GM19324 (cell line): ENCODE results near the gene SMIM45.
A peak's percentile ranks its signal among the peaks of the same experiment; 100 is the strongest.

Experiments
- ATAC-seq: cut with Tn5 transposase; IDR thresholded peaks from one replicate; pipeline ENCODE4 v1.9.1; 2021; ENCODE audit warnings: mild to moderate bottlenecking, moderate library complexity; ENCODE audit not compliant: unreplicated experiment, low FRiP score

The SMIM45 gene

GRCh38 chr22:41915035-41915785 lies 36.7 kb upstream of the SMIM45 start, which contains the start of gene SHISA8:
Gene SHISA8 (minus strand): TSS chr22:41915074. CDS start chr22:41914667, 407 bp downstream.
- ATAC-seq = no peak

GRCh38 chr22:41915786-41916493 lies 36.0 kb upstream of the SMIM45 start:
- ATAC-seq = no peak

GRCh38 chr22:41916745-41917358 lies 35.1 kb upstream of the SMIM45 start:
- no peak for ATAC-seq

GRCh38 chr22:41917375-41917902 lies 34.5 kb upstream of the SMIM45 start:
- no peak for ATAC-seq

GRCh38 chr22:41917903-41918791 lies 33.8 kb upstream of the SMIM45 start:
- ATAC-seq = no peak

GRCh38 chr22:41919357-41920224 lies 32.4 kb upstream of the SMIM45 start:
- ATAC-seq = peak; percentile 56

- peak; percentile 14 for ATAC-seq
Measured at GRCh38 chr22:41920271-41920976, 31.5 kb upstream of the SMIM45 start.

GRCh38 chr22:41922328-41922727 lies 29.6 kb upstream of the SMIM45 start:
- no peak for ATAC-seq

- ATAC-seq = no peak
Measured at GRCh38 chr22:41922940-41923594, 28.9 kb upstream of the SMIM45 start.

- no peak for ATAC-seq
Measured at GRCh38 chr22:41923595-41924276, 28.2 kb upstream of the SMIM45 start.

- peak; percentile 38 for ATAC-seq
Measured at GRCh38 chr22:41925783-41926460, 26.0 kb upstream of the SMIM45 start.

- no peak for ATAC-seq
Measured at GRCh38 chr22:41927813-41928212, 24.1 kb upstream of the SMIM45 start.

- ATAC-seq = no peak
Measured at GRCh38 chr22:41928593-41929417, 23.1 kb upstream of the SMIM45 start.

- ATAC-seq = no peak
Measured at GRCh38 chr22:41929418-41929810, 22.5 kb upstream of the SMIM45 start.

- ATAC-seq = no peak
Measured at GRCh38 chr22:41931701-41932269, 20.2 kb upstream of the SMIM45 start.

- no peak for ATAC-seq
Measured at GRCh38 chr22:41932353-41932752, 19.6 kb upstream of the SMIM45 start.
